NCI-H128 (cell line): ENCODE measurements around the gene ERMP1.
"Not testable (repeated sequence)": the region's sequence is repeated elsewhere in the genome, so short reads cannot be mapped to it uniquely, and the experiment has no call there.

Experiments
- DNase-seq: peaks from one replicate; lab custom pipeline; 2025; ENCODE audit not compliant: unreplicated experiment; lab: John Stamatoyannopoulos, UW

ERMP1 gene, protein sequence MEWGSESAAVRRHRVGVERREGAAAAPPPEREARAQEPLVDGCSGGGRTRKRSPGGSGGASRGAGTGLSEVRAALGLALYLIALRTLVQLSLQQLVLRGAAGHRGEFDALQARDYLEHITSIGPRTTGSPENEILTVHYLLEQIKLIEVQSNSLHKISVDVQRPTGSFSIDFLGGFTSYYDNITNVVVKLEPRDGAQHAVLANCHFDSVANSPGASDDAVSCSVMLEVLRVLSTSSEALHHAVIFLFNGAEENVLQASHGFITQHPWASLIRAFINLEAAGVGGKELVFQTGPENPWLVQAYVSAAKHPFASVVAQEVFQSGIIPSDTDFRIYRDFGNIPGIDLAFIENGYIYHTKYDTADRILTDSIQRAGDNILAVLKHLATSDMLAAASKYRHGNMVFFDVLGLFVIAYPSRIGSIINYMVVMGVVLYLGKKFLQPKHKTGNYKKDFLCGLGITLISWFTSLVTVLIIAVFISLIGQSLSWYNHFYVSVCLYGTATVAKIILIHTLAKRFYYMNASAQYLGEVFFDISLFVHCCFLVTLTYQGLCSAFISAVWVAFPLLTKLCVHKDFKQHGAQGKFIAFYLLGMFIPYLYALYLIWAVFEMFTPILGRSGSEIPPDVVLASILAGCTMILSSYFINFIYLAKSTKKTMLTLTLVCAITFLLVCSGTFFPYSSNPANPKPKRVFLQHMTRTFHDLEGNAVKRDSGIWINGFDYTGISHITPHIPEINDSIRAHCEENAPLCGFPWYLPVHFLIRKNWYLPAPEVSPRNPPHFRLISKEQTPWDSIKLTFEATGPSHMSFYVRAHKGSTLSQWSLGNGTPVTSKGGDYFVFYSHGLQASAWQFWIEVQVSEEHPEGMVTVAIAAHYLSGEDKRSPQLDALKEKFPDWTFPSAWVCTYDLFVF

DNA sequence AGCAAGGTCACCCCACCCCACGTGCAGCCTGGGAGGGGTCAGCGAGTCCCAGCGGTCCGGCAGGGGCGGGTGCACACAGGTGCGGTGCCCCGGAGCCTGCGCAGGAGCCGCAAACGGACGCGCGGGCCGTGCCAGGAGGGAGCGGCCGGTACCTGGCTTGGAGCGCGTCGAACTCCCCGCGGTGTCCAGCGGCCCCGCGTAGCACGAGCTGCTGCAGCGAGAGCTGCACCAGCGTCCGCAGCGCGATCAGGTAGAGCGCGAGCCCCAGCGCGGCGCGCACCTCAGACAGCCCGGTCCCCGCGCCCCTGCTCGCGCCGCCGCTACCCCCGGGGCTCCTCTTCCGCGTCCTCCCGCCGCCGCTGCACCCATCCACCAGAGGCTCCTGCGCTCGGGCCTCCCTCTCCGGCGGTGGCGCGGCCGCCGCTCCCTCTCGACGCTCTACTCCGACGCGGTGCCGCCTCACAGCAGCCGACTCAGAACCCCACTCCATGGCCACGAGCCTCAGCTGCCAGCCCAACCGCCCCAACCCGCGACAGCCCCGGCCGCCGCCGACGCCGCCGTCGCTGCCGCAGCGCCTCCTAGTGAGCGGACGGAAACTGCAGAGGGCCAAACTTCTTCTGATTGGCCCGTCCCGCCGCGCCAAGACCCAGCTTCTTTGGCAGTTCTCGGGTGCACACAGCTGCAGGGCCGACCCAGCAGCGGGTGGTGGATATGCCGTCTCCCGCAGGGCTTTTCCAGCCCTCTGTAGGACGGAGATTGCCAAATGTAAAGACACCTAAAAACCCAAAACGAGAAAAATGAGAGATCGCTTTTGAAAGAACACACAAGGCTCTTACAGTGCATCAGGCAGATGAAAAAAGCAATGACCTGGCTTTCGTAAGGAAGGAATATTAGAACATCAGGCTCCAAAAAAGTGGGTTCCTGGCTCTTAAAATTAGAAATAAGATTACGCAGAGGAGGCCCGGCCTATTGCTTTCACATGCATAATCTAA, at the start of gene ERMP1:
Gene ERMP1, minus strand, starts transcription at position 580 of the 992 bp plus-strand sequence. Its CDS starts 90 bp downstream, at position 490.
- peak; percentile 56 for DNase-seq

DNA sequence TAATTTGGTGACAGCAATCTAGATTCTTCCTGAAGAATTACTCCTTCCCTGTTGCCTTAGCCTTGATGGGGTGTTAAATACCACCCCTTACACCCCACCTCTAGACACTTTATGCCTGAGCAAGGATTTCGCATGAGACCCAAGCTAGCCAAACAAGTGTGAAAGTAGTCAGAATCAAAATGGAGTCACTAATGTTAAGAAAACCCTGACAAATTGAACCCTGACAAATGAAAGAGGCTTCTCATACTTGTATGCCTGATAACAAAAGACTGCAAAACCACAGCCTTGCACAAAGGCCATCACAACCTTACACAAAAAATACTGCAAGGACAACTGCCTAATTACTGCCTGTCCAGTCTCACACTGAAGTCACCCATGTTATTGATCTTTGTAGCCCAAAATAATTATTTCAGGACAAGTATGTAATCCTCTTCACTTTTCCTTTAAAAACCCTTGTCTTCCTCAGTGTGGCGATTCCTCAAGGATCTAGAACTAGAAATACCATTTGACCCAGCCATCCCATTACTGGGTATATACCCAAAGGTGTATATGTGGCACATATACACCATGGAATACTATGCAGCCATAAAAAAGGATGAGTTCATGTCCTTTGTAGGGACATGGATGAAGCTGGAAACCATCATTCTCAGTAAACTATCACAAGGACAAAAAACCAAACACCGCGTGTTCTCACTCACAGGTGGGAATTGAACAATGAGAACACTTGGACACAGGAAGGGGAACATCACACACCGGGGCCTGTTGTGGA, 49.5 kb upstream of the ERMP1 start:
- not testable (repeated sequence) for DNase-seq

DNA sequence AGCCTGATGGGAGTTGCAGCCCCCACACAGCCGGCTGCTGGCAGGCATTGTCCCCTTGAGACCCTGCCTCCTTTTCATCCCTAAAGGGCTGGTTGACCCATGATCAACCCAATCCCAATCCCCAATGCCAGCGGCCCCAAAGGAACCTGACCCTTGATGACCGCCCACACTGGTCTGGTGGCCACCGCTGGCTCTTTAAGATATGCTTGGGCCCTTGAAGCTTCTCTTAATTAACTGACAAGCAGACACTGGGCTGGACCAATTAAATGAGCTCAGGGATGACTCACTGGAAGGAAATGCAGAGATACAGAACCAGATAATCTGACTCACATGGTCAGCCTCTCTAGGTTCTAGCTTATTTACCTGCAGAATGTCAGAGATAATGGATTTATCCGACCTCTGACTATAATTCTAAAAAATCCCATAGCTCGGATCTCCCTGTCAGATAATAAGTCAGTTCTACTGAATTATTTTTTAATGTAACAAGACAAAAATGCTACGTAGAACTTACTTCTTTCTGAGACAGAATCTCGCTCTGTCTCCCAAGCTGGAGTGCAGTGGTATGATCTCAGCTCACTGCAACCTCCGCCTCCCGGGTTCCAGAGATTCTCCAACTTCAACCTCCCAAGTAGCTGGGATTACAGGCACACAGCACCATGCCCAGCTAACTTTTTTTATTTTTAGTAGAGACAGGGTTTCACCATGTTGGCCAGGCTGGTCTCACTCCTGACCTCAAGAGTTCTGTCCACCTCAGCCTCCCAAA, 46.7 kb upstream of the ERMP1 start:
- DNase-seq, result no peak

DNA sequence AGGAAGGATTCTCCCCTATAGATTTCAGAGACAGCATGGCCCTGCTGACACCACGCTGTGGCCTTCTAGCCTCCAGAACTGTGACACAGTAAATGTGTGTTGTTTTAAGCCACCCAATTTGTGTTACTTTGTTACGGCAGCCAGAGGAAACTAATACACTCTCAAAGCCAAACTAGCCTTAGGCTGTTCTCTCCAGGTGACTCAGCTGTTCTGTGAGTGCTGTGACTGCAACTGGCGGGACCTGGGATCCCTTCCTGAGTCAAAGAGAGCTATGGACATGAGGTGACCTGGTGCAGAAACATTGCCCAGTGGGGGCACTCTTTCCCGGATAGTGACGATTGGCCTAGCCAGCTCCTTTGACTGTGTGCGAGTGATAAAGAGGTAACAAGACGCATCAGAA, 43.8 kb upstream of the ERMP1 start:
- DNase-seq, result no peak

DNA sequence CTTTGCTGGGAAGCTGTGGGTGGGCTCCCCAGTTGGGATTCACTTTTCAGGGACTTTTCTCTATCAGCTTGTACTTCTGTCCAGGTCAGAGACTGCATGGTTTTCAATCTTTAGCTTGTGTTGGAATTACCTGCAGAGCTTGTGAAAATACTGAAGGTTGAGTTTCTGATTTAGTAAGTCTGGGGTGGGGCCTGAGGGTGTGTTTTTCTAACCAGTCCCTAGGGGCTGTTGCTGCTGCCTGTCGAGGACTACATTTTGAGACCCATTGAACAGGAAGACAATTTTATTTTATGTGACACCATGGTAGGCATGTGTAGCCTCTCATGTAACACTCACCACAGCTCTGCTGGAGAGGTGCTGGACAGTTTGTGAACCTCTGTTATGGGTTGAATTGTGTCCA, 43.1 kb upstream of the ERMP1 start:
- DNase-seq, result no peak

DNA sequence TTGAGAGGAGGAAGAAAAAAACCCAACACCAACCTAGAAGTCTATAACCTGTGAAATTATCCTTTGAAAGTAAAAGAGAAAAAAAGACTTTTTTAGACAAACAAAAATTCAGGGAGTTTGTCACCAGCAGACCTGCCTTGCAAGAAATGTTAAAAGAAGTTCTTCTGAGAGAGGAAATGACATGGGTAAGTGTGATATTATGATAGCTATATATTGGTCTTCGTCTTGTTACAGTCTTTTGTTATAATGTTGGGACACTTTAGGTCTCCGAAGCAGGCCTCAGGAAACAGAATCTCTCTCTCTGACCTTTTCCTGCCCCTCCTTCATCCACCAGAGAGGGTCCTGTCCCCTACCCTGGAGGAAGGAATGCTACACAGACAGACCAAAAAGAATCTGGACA, 41.1 kb upstream of the ERMP1 start:
- DNase-seq, result no peak

DNA sequence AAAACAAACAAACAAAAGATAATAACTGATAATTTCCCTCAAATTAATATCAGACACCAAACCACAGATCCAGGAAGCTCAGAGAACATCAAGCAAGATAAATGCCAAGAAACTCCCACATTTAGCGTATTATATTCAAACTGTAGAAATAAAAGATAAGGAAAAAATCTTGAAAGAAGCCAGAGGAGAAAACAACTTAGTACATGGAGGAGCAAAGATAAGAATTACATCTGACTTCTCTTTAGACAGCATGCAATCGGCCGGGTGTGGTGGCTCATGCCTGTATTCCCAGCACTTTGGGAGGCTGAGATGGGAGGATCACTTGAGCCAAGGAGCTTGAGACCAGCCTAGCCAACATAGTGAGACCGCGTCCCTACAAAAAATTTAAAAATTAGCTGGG, 40.5 kb upstream of the ERMP1 start:
- no peak for DNase-seq

DNA sequence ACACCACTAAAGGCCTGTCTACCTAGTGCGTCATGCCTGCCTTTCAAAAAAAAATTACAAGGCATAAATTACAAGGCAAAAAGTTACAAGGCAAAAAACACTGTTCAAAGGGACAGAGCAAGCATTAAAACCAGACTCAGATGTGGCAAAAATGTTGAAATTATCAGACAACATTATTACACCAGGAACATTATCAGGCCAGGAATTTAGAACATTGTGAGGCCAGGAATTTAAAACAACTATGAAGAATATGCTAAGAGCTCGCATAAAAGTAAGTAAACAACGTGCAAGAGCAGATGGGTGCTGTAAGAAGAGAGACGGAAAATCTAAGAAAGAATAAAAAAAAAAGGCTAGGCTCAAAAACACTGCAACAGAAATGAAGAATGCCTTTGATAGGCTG, 39.6 kb upstream of the ERMP1 start:
- no peak for DNase-seq

DNA sequence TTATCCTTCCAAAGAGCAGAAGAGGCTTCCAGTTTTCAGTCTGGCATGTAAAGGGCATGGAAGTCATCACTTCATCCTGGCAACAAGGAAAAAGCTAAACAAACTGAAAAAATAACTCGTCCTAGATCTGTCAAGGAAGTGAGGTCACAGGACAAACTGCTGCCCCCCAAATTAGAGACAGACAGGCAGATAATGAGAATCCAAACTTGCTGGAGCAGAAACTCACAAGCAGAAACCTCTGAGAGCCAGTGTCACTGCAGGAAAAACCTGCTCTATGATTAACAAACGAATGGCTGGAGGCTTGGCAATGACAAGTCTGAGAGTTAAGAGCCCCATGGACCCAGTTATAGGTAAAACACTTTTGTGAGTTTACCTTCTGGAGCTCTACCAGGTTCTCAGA, 38.9 kb upstream of the ERMP1 start:
- DNase-seq, result no peak

DNA sequence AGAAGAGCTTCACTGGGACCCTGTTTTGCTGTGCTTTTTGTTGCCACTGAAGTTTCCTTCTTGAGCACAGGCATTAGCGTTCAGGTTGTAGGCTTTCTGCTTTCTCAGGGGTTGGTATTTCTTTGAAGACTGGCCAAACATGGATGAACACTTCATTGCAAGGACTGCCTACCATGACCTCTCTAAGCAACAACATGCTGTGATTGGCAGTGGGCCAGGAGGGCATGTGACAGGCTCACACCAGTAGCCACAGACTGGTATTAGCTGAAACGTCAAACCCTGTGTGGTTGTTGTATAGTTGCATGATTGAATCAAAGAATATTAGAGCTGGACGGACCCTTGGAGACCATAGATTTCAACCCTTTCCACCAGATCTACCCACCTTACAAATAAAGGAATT, 37.8 kb upstream of the ERMP1 start:
- no peak for DNase-seq

DNA sequence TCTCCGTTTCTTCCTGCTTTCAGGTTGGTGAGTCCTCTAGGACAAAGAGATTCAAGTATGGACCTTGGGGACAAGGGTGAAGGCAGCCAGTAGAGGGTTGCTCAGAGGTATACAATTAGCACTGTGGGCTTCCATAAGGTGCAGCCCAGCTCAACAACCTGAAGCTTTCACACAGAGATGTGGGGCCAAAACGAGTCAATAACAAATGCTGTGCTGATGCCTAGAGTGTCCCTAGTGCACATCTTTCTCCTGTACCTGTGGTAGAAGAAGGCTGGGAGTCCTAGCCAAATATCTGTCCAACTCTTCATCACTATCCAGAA, 37.1 kb upstream of the ERMP1 start:
- no peak for DNase-seq

DNA sequence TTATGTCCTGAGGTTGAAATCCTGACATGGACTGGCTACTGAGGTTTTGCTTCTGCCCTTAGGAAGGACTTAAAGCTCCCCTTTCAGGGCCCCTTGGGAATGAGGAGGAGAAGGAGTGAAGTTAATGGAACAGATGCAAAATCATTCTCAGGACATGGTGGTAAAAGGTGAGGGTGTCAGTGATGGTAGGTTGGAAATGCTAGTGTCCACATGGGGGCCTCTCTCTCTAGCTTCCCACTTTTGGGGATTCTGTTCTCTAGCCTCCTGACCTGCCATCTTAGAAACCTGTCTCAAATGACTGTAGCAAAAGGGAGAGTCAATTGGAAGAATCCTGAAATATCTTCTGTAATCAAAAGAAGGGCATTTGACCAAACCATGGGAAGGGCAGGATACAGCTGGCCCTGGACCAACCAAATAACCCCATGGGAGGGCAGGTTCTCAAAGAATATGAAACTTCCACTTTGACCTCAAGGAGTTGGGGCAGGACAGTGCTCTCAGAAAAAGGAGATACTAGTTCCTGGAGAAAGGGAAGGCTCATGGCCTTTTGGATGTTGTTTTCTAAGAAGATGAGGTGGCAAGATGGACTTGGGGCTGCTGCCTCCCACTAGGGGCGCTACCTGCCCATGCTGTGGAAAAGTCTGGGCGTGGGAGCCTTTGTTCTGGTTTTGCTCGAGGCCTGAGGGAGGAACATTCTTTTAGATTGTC, 36.5 kb upstream of the ERMP1 start:
- no peak for DNase-seq

DNA sequence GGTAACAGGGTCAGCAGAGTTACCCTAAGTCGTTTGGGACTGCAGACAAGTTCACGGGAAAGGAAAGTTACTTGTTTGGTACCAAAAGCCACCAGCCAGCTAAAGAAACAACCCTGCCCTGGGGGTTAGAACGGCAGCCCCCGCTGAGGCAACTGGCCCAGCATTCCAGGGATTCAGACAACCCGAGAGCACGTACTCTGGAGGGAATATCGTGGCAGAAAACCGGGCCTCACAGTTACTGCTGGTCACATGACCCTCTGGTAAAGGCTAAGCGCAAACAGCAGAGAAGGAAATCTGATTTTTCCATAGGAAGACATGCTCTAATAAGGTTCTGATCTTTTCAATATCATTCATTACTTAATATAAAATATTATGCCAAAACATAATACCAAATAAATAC, 35.3 kb upstream of the ERMP1 start:
- no peak for DNase-seq

DNA sequence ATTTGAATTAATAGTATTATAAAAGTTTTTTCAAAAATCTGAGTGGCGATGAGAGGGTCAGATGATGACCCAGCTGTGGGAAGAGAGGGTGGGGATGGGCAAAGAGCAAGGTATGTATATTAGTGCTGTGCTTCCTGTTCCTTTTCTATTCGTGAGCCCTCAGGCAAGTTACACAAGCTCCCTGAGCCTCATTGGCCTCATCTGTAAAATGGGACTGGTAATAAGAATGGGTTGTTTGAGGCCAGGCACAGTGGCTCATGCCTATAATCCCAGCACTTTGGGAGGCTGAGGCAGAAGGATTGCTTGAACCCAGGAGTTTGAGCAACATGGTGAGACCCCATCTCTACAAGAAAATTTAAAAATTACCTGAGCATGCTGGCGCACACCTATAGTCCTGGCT, 33.8 kb upstream of the ERMP1 start:
- no peak for DNase-seq

DNA sequence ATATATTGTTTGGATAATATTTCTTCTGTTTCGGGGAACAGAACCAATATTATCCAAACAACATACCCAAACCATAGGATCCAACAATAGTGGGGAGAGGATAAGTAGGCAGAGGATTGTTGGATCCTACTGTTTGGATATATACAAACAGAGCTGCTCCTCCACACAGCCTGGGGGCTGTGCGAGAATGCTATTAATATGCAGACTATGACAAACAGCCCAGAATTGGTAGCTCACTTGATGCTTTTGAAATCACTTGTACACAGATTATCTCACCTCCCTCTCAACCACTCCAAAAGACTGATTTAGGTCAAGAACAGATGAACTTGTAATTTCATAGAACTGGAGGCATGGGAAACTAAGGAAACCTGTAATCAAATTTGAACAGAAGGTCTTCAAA, 33.4 kb upstream of the ERMP1 start:
- DNase-seq, result no peak

DNA sequence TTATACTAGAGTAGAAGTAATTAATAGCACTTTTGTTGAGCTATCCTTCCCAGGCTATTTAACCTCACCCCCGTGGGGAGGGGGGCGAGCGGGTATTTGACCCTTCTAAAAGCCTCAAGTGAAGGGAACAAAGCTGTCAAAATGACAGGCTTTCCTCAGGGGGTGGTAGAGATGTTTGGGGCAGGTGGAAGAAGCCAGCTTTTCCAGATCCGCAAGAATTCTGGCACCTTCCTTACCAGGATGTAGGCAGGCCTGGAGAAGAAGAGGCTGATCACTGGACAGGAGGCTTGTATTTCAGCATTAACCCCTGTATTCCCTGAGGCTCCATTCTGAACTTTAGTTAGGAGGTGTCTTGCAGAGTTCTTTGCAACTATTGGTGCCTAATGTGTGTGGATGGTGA, 31.5 kb upstream of the ERMP1 start:
- DNase-seq, result no peak

DNA sequence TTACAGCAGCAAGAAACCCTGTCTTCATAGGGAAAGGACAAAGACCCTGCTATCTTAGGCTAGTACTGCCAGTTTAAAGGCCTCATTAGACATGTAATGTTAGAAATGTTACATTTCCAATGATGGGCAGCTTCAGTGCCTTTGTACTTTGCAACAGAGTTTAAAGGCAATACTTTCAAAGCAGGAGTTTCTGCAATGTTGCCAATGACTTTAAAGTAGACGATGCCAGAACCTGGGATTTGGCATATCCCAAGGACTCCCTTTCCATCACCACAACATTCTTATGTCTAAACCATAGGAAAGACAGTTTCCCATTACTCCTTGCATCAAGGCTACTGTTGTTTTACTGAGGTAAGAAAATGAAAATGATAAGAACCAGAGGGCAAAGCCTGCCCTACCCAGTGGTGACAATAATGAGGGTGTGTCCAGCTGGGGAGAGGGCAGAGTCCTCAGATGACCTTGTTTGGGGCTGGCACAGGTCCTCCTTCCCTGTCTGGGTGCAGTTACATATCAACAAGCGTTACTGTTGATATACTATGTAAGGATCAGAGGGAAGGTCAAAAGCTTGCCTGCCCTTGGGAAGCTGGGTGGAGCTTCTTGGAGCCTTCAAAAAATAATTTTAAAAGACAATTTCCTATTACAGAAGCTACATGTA, 30.3 kb upstream of the ERMP1 start:
- DNase-seq, result no peak

DNA sequence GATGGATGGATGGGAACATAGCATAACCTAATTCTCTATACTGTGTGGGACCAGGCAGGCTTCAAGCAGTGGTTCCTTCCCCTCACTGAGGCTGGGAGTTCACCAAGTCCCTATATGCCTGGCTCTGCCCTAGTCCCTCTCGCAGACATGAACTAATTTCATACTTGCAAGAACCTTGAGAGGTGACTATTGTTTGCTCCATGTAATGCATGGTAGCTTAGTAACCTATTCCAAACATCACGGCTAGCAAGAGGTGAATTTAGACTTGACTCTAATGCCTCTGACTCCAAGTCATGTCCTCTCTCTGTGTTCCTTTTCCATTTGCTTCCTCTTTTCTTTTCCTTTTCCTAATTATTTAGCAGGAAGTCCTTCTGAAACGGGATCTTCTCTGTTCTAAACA, 25.9 kb upstream of the ERMP1 start:
- DNase-seq, result no peak

DNA sequence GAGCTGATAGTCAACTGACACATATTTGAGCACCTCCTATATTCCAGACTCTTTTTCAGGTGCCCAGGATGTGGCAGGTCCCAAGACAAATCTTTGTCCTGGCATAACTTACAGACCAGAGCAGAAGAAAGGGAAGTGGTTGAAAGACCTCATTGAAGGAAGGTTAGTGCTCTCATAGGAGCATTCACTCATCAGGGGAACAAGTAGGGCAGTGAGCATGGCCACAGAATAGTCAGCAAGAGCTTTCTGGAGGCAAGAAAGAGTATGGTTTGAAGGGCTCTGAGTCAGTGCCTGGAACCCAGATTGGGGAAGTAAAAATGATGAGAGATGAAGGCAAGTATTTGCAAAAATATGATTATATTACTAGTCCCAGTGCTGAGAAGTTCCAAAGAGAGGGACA, 25.0 kb upstream of the ERMP1 start:
- no peak for DNase-seq
